ENCODE data around the gene SLC10A7.

GRCh38 chr4:146330392-146330791 is 191.3 kb downstream of the SLC10A7 start:
- TF ChIP-seq ZNF24 (IDR thresholded peaks at IDR 0.05) (no peak), POLR2A (IDR thresholded peaks at IDR 0.05; ENCODE audit: low read depth, low read length) (no peak), CTCF (IDR thresholded peaks at IDR 0.05 in 2 of 3, conservative IDR thresholded peaks at IDR 0.05 in 1 of 3; ENCODE audit: control insufficient read depth in 2 of 3, extremely low read depth in 1 of 3, insufficient read depth in 1 of 3, low read depth in 3 of 3, low read length in 3 of 3) (no peak), HDGF (IDR thresholded peaks at IDR 0.05) (no peak), NFYA (IDR thresholded peaks at IDR 0.05; ENCODE audit: borderline replicate concordance, low read depth, low read length) (no peak), EED (IDR thresholded peaks at IDR 0.05; ENCODE audit: low read depth) (no peak), SMARCA5 (IDR thresholded peaks at IDR 0.05) (no peak), MAX (IDR thresholded peaks at IDR 0.05; ENCODE audit: low read depth, low read length) (no peak), SMAD1 (IDR thresholded peaks at IDR 0.05; ENCODE audit: low read depth, partially characterized antibody) (no peak), E2F4 (IDR thresholded peaks at IDR 0.05; ENCODE audit: low read depth, low read length) (no peak), ZBTB11 (CRISPR knock-in tag; IDR thresholded peaks at IDR 0.05) (no peak), USF1 (IDR thresholded peaks at IDR 0.05; ENCODE audit: borderline replicate concordance, extremely low read length, insufficient read depth, low read depth, low read length) (no peak), ASH2L (IDR thresholded peaks at IDR 0.05; ENCODE audit: borderline replicate concordance, low read depth) (no peak), ZSCAN29 (IDR thresholded peaks at IDR 0.05) (no peak)
